ENCODE data around the gene EIPR1.
"Not testable (repeated sequence)": the region's sequence is repeated elsewhere in the genome, so short reads cannot be mapped to it uniquely, and the experiment has no call there.

EIPR1 gene

GRCh38 chr2:3284657-3285630, 92.7 kb downstream of the EIPR1 start:
- DNase-seq, result no peak

GRCh38 chr2:3283876-3284656, 93.6 kb downstream of the EIPR1 start:
- not testable (repeated sequence) for DNase-seq

GRCh38 chr2:3283206-3283605, 94.4 kb downstream of the EIPR1 start:
- DNase-seq, result no peak

GRCh38 chr2:3282056-3282998, 95.3 kb downstream of the EIPR1 start:
- no peak for DNase-seq

GRCh38 chr2:3280683-3281520, 96.7 kb downstream of the EIPR1 start:
- DNase-seq, result no peak

- DNase-seq, result no peak
Observed at GRCh38 chr2:3280197-3280596, 97.4 kb downstream of the EIPR1 start.

- DNase-seq, result no peak
Observed at GRCh38 chr2:3279236-3279960, 98.2 kb downstream of the EIPR1 start.

GRCh38 chr2:3278521-3279218, 98.9 kb downstream of the EIPR1 start:
- DNase-seq, result no peak

GRCh38 chr2:3277748-3278520, 99.7 kb downstream of the EIPR1 start:
- no peak for DNase-seq

- no peak for DNase-seq
Observed at GRCh38 chr2:3277050-3277747, 100.4 kb downstream of the EIPR1 start.

GRCh38 chr2:3272761-3273160, 104.9 kb downstream of the EIPR1 start:
- DNase-seq, result no peak

GRCh38 chr2:3270095-3270478, 107.5 kb downstream of the EIPR1 start:
- no peak for DNase-seq

- DNase-seq, result no peak
Observed at GRCh38 chr2:3269425-3270094, 108.1 kb downstream of the EIPR1 start.

- DNase-seq, result no peak
Observed at GRCh38 chr2:3268705-3269029, 109.0 kb downstream of the EIPR1 start.

GRCh38 chr2:3267869-3268704, 109.5 kb downstream of the EIPR1 start:
- no peak for DNase-seq

GRCh38 chr2:3266925-3267867, 110.4 kb downstream of the EIPR1 start:
- no peak for DNase-seq
